Thyroid gland (tissue), 4 donors: ENCODE results near the gene FBXL19. TPM values are rescaled to one million over a fixed set of nuclear protein-coding genes. Genes with fewer than 3 reads are reported as not detected.
"Not testable (repeated sequence)": the region's sequence is repeated elsewhere in the genome, so short reads cannot be mapped to it uniquely, and the experiment has no call there.

Experiments
- DNase-seq, 2 donors: peaks; one replicate each; pipeline ENCODE4 v3.0.0-alpha.2; 2019
- H3K27ac ChIP-seq, 3 donors: fragments of 200-600 bp; sonication (generic); 1 replicate in 2 of 3; 2 replicates in 1 of 3; pipeline ENCODE4 v1.5.1; 2016 to 2019; ENCODE audit warnings: mild to moderate bottlenecking in 1 of 3, moderate library complexity in 1 of 3
- H3K27me3 ChIP-seq: fragments of 200-600 bp; sonication (generic); one replicate; pipeline ENCODE4 v1.5.1; 2019
- H3K36me3 ChIP-seq, 2 donors: fragments of 200-600 bp; sonication (generic); one replicate each; pipeline ENCODE4 v1.5.1; 2016 to 2019
- H3K4me1 ChIP-seq, 2 donors: fragments of 200-600 bp; sonication (generic); one replicate each; pipeline ENCODE4 v1.5.1; 2017 to 2019
- H3K4me3 ChIP-seq, 3 donors: fragments of 200-600 bp; sonication (generic); replicated peaks in 1 of 3; 1 replicate in 2 of 3; 2 replicates in 1 of 3; pipeline ENCODE4 v1.5.1; 2016; ENCODE audit warnings: mild to moderate bottlenecking in 1 of 3
- H3K9me3 ChIP-seq: fragments of 200-600 bp; sonication (generic); one replicate; pipeline ENCODE4 v1.5.1; 2017
- POLR2A ChIP-seq, 2 donors: fragments of 450-650 bp; IDR thresholded peaks; one replicate each; pipeline ENCODE4 v1.6.1; 2017; ENCODE audit warnings: antibody characterized with exemption in 2 of 2, mild to moderate bottlenecking in 2 of 2, moderate library complexity in 1 of 2
- WGBS, 2 donors: methylation state at CpG; one replicate each; pipeline ENCODE4 v1.1.5; 2017; 5-methylcytosine and 5-hydroxymethylcytosine counted together
- intact Hi-C: fragments of 100-400 bp; cut with DNase I; formaldehyde crosslinking; loops from one replicate; pipeline ENCODE4 v1.15.1; 2023
- total RNA-seq, 4 donors: library from RNA; depleted of rRNA; stranded (reverse); fragments of >200 nt; gene quantifications; one replicate each; pipeline ENCODE4 v1.2.3, GENCODE V29; 2016
- TF ChIP-seq, protein P1 (sequence below), 6 experiments: fragments of 200-600 bp in 3 of 6; fragments of 450-650 bp in 3 of 6; sonication (generic) in 3 of 6; IDR thresholded peaks; one replicate each; pipeline ENCODE4 v1.5.1; 2016 to 2019; ENCODE audit warnings: antibody characterized with exemption in 6 of 6, mild to moderate bottlenecking in 2 of 6, inconsistent platforms in 1 of 6, moderate library complexity in 1 of 6

FBXL19 gene
- total RNA-seq, 4 donors from 2014 or later, result 11.7 to 24.0 (median 14.4) TPM

DNA sequence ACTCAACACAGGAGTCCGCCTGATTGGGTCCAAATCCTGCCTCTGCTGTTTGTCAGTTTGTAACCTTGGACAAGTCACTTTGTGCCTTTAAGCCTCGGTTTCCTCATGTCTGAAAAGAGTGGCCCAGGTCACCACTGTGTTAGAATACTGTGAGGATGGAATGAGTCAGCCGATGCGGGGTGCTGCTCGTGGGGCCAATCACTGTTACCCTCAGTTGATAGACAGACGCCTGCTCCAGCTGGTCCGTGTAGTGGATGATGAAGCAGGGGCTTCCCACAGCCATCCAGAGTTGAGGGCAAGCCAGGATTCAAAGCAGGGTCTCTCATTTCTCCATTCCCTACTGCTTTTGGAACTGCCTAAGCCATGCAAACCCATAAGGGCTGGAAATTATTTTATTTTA, 5.8 kb downstream of the FBXL19 start:
- Histone ChIP-seq H3K27ac (no peak overlapping the region), H3K27me3 (no peaks in the 10 kb centered on the region), H3K9me3 (no peaks in the 10 kb centered on the region), H3K4me3 (no peak overlapping the region), H3K4me1 (peaks cover 4 to 9% of the 10 kb centered on the region in 2 donors), H3K36me3 (peaks cover 7 to 19% of the 10 kb centered on the region in 2 donors)
- WGBS, 2 donors, result 90 to 91% methylated on average over 6 to 7 of the region's 7 CpGs
- no peak for TF ChIP-seq POLR2A (IDR thresholded peaks at IDR 0.05)
- TF ChIP-seq, protein P1, sequence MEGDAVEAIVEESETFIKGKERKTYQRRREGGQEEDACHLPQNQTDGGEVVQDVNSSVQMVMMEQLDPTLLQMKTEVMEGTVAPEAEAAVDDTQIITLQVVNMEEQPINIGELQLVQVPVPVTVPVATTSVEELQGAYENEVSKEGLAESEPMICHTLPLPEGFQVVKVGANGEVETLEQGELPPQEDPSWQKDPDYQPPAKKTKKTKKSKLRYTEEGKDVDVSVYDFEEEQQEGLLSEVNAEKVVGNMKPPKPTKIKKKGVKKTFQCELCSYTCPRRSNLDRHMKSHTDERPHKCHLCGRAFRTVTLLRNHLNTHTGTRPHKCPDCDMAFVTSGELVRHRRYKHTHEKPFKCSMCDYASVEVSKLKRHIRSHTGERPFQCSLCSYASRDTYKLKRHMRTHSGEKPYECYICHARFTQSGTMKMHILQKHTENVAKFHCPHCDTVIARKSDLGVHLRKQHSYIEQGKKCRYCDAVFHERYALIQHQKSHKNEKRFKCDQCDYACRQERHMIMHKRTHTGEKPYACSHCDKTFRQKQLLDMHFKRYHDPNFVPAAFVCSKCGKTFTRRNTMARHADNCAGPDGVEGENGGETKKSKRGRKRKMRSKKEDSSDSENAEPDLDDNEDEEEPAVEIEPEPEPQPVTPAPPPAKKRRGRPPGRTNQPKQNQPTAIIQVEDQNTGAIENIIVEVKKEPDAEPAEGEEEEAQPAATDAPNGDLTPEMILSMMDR (IDR thresholded peaks at IDR 0.05), result no peak
- intact Hi-C loops, result no loop called here
- no peak for DNase-seq

- peaks cover 7 to 19% of the 10 kb centered on the region in 2 donors for H3K36me3 ChIP-seq
- H3K4me3 ChIP-seq, result no peak overlapping the region
- H3K27me3 ChIP-seq, result no peaks in the 10 kb centered on the region
- no peak for TF ChIP-seq POLR2A (IDR thresholded peaks at IDR 0.05)
- TF ChIP-seq, protein P1 (IDR thresholded peaks at IDR 0.05), result no peak
- no peaks in the 10 kb centered on the region for H3K9me3 ChIP-seq
- no peak for DNase-seq
- H3K4me1 ChIP-seq, result no peaks in the 10 kb centered on the region
- intact Hi-C loops, result no loop called here
- H3K27ac ChIP-seq, result no peak overlapping the region
- 90 to 92% methylated on average over 16 to 19 of the region's 35 CpGs for WGBS, 2 donors
Measured at GRCh38 chr16:30930160-30930571, 6.8 kb downstream of the FBXL19 start.

DNA sequence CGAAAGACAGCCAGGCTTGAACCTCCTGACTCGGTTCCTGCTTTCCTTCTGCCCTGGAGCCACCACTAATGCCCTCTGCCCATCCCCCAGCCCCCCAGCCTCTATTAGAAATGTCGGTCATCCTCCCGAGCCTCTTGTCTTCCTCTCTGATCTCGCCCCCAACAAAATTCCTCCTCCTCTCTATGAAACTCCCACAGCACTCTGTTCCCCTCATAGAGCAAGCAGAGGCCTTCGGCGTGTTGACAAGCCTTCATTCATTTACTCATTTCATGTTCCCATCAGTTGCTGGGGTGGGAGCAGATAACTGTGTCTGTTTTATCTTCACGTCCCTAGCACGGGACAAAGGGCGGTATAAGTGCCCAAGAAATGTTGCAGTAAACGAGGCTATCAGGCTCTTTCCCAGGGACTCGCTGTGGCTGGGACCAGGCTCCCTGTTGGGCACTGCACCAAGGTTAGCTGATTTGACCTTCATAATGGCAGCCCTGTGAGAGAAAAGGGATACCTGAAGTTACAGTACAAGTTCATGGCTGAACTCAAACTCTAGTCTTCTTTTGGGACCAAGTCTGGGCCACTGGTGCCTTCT, 7.8 kb downstream of the FBXL19 start:
- H3K36me3 ChIP-seq, result peaks cover 7 to 19% of the 10 kb centered on the region in 2 donors
- H3K9me3 ChIP-seq, result no peaks in the 10 kb centered on the region
- 78 to 81% methylated on average over 12 of the region's 12 CpGs for WGBS, 2 donors
- H3K4me1 ChIP-seq, result no peaks in the 10 kb centered on the region
- DNase-seq, result no peak
- no peak overlapping the region for H3K27ac ChIP-seq
- intact Hi-C loops, result no loop called here
- H3K4me3 ChIP-seq, result no peak overlapping the region
- H3K27me3 ChIP-seq, result no peaks in the 10 kb centered on the region
- TF ChIP-seq, protein P1 (IDR thresholded peaks at IDR 0.05), result no peak
- TF ChIP-seq POLR2A (IDR thresholded peaks at IDR 0.05), result no peak

DNA sequence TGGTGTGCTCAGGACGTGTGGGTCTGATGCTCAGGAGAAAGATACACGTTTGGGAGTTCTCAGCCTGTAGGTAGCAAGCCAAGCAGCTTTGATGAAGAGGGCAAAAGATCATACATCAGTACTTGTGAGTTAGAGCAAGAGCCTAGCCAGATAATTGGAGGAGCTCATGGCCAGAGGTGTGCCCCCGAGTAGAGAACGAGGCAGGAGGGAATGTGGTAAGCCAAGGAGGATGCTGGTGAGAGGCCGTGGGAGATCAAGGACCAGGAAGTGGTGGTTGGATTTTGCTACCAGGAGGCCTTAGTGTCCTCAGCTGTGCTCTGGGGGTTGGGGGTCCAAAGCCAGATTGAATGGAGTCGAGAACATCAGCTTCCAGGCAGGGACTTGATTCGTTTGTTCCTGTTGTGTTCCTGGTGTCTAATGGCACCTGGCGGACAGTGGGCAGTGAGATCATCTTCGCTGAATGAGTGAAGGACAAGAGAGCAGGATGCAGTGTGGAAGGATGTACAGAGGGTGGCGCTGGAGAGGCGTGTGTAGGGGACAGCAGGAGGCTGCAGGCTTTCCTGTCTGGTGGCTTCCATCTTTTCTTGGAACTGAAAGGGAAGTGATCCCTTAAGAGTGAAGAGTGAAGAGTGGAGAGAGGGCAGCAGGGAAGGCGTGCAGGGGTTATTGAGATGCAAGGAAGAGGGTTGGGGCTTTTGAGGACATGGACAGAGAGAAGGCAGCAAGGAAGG, 11.6 kb downstream of the FBXL19 start:
- H3K4me1 ChIP-seq, result no peaks in the 10 kb centered on the region
- TF ChIP-seq, protein P1 (IDR thresholded peaks at IDR 0.05), result peak in 3 of 6 experiments; percentile 13 to 40 (median 32)
- TF ChIP-seq POLR2A (IDR thresholded peaks at IDR 0.05), result no peak
- intact Hi-C loops, result no loop called here
- 71% methylated on average over 12 of the region's 12 CpGs for WGBS, 2 donors
- H3K9me3 ChIP-seq, result no peaks in the 10 kb centered on the region
- no peak for DNase-seq
- H3K27ac ChIP-seq, result no peak overlapping the region
- no peaks in the 10 kb centered on the region for H3K27me3 ChIP-seq
- H3K36me3 ChIP-seq, result peaks cover 7 to 15% of the 10 kb centered on the region in 2 donors
- H3K4me3 ChIP-seq, result no peak overlapping the region

- Histone ChIP-seq H3K27ac (no peak overlapping the region), H3K4me1 (peaks cover 4 to 10% of the 10 kb centered on the region in 2 donors), H3K4me3 (no peak overlapping the region), H3K36me3 (peaks cover 0 to 4% of the 10 kb centered on the region in 2 donors), H3K9me3 (no peaks in the 10 kb centered on the region), H3K27me3 (no peaks in the 10 kb centered on the region)
- 67 to 68% methylated on average over 5 of the region's 5 CpGs for WGBS, 2 donors
- intact Hi-C loops, result no loop called here
- DNase-seq, result no peak
- TF ChIP-seq POLR2A (IDR thresholded peaks at IDR 0.05), result no peak
- TF ChIP-seq, protein P1 (IDR thresholded peaks at IDR 0.05), result no peak
Measured at GRCh38 chr16:30937692-30938091, 14.3 kb downstream of the FBXL19 start.

GRCh38 chr16:30939571-30939970, 16.2 kb downstream of the FBXL19 start:
- H3K9me3 ChIP-seq, H3K4me1 ChIP-seq, H3K36me3 ChIP-seq, intact Hi-C loops, H3K4me3 ChIP-seq, H3K27ac ChIP-seq, DNase-seq, H3K27me3 ChIP-seq: not testable (repeated sequence)
- 95% methylated on average over 8 of the region's 8 CpGs for WGBS, 2 donors
